Renal pelvis (tissue), 4 donors: ENCODE data around the gene SPAM1. TPM values are rescaled to one million over a fixed set of nuclear protein-coding genes. Genes with fewer than 3 reads are reported as not detected.
"Not testable (repeated sequence)": the region's sequence is repeated elsewhere in the genome, so short reads cannot be mapped to it uniquely, and the experiment has no call there.

ENCODE experiments used
- DNase-seq: peaks from one replicate; pipeline ENCODE4 v3.0.0-alpha.2; 2013
- polyA plus RNA-seq, 3 donors: library from polyadenylated mRNA; unstranded; fragments of 120-200 nt; gene quantifications; one replicate each; pipeline ENCODE4 v1.2.1, GENCODE V29; 2013; ENCODE audit not compliant: insufficient read length in 3 of 3

SPAM1 gene
- polyA plus RNA-seq, 3 donors, result not detected

DNA sequence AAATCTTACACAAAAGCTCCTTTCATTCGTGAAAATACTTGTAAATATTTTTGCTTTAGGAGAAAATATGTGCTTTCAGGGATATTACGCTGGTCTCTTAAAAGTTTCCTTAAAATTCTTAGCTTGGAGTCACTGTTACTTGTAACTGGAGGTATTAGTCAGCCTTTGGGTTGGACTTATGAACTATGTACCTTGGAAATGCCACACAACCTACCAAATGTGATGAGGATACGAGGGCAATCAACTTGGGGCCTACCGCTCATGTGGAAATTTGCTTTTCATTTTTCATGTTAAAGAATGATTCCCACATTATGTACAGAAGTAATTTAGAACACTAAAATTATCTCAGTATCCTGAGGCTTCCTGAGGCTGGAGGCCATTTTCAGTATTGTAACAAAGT is 23.1 kb downstream of the SPAM1 start:
- no peak for DNase-seq

DNA sequence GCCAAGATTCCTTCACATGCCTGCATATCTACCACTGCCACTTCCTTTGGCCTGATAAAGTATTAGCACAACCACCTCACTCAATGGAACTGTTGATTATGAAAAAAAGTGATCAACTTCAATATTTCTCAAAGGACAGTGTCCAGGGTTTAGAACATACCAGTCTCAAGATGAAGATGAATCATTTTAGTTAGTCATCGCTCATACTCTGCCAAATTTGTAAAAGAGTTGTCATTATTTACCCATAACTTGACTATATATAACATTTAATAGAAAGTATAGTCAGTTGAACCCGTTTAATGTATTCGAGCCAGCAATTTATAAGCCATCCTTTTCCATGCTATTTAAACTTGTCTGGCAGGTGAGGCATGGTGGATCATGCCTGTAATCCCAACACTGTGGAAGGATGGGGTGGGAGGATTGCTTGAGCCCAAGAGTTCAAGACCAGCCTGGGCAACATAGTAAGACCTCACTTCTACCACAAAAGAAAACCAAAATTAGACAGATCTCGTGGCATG is 33.2 kb downstream of the SPAM1 start:
- no peak for DNase-seq

DNA sequence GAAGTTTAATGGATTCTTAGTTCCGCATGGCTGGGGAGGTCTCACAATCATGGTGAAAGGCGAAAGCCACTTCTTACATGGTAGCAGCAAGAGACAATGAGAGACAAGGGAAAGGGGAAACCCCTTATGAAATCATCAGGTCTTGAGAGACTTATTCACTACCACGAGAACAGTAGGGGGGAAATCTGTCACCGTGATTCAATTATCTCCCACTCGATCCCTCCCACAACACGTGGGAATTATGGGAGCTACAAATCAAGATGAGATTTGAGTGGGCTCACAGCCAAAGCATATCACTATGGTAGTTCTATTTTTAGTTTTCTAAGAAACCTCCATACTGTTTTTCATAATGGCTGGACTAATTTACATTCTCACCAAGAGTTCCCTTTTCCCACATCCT is 36.7 kb downstream of the SPAM1 start:
- no peak for DNase-seq

DNA sequence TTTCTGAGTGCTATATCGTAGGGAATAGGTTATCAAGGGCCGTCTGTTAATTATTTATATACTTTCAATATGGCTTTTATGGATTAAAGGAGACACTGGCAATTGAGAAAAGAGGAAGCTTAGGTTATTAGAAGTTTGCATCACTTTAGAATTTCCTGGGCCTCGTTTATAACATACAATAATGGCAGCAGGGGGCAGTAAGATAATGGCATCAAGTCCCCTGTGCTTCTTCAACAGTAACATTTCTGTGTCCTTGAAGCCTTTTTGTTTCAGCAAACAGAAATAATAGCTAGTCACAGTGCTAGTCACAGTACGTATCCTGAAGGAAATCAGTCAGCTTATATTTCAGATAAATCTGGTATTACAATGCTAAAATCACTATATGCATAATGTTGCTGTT is 41.9 kb downstream of the SPAM1 start:
- no peak for DNase-seq

DNA sequence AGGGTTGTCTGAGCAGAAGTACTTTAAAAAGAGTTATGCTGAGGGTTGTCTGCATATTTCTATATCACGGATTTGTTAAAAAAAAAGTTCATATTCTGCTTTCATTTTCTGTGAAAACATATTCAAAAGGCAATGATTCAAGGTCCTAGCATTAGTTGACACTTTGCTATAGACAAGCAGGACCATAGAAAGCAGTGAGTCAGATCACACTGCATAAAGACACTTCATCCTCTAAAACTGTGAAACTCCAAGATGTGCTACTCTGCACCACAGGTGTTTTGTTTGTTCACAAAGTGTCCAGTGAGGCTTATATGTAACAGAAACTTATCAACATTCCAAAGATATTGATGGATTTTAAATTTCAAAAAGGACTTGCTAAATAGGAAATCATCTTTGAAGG is 47.0 kb downstream of the SPAM1 start:
- no peak for DNase-seq

DNA sequence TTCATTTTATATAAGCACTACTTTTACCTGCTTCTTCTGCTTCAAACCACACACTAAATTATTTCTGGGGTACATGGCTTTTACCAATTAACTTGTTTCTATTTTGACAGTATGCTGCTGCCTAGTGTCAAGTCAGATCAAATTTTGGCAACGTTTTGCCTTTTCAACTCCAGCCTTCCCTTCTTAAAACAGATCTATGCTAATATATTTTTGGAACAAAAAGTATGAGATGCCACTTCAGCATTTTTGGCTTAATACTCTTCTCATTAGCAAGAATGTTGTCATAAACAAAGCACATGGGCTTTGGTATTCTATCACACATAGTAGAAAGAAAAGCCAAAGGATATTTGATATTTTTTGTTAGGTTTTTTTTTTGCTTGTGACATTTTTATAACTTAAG is 47.8 kb downstream of the SPAM1 start:
- DNase-seq, result no peak

DNA sequence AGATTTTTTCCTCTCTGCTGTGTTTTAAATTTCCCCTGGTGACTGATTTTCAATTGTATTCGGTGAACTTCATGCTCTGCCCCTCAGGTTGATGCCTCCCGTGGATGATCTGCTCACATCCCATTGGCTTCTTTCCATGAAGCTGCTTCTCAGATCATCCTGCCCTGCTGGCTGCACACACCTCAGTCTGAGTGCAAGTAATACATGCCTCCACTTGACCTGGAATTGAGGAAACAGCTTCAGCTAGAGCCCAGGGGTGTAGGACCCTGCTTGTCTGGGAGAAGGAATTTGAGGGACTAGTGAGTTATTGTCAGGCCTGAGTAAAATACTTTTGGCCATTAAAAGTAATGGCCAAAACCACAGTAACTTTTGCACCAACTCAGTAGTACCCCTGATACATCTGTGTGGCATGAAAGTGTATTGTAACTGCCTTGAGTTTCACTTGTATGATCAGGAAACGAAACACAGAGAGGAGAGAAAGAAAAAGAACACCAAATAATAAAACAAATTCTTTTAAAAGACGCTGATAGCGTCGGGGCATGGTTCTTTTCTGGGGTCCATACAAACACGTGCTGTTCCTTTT is 49.4 kb downstream of the SPAM1 start:
- no peak for DNase-seq

DNA sequence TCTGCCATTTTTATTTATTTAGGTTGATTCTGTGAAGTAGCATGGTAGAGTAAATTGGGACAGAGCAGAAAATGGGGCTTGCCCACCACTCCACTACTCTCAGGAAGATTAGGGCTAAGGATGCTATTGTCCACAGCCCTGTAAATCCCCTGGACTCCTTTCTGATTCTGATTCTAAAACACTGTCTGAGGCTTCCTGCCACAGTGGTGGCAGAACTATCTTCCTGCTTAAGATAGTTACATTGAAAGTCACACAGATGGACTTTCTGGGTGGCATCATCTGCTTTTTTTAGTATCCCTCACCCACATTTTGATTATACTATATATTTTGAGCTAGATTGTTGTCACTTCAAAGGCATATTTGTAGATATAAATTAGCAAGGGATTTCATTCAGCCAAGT is 50.0 kb downstream of the SPAM1 start:
- no peak for DNase-seq

DNA sequence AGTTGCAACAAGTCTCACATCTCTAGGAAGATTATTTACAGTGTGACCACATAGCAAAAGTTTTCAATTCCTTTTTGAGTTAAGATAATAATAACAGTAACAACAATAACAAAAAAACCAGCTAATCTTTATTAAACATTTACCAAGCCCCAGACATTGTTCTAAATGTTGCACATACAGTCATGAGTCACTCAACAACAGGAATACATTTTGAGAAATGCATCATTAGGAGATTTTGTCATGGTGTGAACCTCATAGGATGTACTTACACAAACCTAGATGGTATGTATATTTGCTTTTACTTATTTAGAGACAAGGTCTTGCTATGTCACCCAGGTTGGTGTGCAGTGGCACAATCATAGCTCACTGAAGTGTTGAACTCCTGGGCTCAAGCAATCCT is 52.0 kb downstream of the SPAM1 start:
- DNase-seq, result no peak

DNA sequence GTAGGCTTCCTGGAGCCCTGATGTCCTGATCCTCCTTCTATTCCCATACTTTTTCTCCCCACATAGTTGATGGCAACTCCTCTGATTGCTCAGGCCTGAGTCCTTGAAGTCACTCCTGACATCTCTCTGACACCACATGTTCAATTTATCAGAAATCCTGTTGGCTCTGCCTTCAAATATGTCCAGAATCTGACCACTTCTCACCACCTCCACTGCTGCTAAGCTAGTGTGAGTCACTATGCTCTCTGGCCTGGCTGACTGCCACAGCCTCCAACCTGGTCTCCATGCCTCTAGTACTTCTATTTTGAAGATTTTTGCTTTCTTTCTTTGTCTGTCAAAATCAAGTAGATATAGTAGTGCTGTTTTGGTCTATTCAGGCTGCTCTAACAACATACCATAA is 54.8 kb downstream of the SPAM1 start:
- DNase-seq, result no peak

DNA sequence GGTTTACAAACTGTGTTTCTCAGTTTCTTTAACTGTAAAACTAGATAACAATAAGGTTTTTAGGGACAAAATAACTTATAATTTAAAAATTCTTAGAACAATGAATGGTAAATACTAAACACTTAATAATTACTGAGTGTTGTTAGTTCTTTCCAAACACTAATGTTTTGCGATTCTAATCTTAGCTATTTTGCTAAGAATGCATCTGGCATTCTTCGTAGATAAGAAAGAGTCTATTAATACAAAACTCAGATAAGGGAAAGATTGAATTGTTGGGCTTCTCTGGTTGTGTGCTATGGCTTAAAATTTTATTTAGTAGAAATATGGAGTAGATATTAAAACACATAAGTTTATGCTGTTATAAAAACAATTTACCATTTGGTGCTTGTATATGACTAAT is 62.4 kb downstream of the SPAM1 start:
- no peak for DNase-seq

DNA sequence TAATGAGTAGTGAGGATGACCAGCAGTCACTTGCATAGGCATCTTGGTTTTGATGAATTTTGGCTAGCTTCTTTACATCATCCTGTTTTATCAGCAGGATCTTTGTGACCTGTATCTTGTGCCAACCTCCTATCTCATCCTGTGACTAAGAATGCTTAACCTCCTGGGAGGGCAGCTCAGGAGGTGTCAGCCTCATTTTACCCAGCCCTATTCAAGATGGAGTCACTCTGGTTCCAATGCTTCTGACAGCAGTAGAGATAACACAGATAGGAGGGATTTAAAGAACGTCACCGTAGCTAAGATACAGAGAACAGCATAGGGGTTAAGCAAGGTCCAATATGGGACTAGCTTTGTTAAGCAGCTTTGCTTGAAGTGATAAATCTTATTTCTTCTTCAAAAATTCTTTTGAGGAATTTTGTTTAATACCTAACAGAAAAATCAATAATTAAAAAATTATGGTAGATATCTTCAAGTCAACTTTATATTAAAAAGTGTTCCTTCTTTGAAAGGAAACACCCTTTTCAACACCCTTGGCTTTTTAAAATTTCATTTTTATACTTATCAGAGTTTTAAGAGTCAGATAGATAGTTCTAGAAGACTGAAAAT is 68.0 kb downstream of the SPAM1 start:
- DNase-seq, result no peak

DNA sequence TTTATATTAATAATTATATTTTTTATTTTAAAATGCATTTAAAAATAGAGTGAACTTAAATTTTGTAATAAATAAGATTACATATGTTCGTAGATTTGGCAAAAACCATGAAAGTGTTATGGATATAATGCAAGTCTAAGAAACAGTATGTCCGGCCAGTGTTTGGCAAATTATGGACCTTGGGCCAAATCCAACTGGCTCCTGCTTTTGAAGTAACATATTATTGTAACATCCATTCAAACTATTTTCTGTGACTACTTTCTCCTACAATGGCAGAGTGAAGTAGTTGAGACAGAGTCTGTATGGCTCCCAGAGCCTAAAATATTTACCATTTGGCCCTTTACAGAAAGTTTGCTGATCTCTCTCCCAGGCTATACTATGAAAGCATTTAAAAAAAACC is 69.0 kb downstream of the SPAM1 start:
- no peak for DNase-seq

DNA sequence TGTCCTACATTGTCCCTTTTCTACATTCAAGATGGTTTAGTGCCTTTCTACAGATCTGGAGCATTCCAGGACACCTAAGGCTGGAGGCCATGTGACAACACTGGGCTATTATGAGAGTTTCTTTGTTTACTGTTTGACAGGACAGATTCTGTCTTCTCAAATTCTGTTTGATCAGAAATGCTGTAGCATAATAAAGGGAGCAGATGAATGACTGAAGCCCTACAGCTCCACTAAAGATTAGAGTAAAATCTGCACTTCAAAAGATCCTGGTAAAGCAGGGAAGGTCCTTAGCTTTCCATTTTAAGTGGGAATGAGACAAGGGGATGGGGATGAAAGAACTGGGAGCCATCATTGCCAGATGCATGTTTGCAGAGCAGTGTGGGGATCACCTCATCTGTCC is 69.4 kb downstream of the SPAM1 start:
- DNase-seq, result no peak

DNA sequence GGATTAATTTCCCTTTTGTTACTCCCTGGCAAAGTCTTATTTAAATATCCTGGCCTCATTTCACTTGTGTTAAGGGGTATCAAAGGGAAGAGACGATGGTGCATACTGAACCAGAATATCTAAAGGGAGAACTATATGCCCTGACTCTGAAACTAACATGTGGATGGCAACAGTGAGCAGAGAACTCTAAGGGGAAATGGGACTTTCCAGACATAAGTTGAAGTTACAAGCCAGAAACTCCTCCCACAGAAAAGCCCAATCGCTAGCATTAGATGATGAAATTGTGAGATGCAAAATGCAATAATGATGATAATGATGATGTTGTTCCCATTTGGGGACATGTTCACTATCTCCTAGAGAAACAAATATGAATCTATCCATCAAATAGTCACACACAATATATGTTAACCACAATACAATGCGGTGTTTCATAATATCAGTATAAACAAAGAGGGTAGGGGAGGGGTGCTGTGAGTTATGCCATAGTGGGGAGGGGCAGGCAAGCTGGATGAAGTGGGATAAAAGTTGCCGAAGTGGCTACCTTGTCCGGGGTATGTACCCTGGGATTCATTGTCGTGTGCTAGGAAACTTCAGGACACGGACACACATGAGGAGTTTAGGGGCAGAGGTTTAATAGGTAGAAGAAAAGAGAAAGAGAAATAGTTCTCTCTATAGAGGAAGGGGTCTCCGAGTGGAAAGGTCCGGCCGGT is 70.7 kb downstream of the SPAM1 start:
- no peak for DNase-seq

DNA sequence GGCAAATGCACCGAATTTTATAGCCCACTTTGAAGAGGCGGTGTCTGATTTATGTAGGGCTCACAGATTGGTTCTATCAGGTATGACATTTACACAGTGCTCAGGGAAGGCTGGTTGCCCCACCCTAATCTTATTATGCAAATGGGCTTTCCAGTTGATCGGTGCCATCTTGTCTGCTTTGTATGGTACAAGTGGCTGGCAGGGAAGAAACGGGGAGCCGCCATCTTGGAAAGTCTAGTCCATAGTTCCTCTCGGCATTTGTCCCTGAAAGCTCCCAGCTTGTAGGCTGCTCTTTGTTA is 71.2 kb downstream of the SPAM1 start:
- DNase-seq, result no peak

DNA sequence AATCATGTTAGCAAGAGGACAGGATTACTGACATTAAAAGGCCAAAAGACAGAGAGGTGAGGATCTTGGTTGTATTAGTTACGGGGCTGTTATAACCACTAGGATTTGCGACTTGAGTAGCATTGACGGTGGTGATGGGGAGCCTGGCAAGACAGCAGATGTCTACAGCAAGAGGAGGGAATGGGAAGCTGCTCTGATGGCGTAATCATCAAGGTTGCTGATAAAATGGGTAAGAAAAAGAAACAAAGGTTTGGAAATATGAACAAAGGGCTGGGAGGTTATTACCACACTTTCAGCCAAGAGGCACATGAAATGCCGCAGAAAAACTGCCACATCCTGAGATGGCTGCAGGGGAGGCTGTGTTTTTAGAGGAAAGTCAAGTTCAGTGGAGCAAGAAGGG is 73.9 kb downstream of the SPAM1 start:
- DNase-seq, result no peak

DNA sequence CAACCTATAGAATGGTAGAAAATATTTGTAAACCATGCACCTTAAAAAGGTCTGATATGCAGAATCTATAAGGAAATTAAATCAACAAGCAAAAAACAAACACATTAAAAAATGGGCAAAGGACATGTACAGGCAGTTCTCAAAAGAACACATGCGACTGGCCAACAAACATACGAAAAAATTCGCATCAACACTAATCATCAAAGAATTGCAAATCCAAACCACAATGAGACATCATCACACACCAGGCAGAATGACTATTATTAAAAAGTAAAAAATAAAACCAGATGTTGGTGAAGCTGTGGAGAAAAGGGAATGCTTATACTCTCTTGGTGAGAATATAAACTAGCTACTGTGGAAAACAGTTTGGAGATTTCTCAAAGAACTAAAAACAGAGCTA is 74.7 kb downstream of the SPAM1 start:
- no peak for DNase-seq

DNA sequence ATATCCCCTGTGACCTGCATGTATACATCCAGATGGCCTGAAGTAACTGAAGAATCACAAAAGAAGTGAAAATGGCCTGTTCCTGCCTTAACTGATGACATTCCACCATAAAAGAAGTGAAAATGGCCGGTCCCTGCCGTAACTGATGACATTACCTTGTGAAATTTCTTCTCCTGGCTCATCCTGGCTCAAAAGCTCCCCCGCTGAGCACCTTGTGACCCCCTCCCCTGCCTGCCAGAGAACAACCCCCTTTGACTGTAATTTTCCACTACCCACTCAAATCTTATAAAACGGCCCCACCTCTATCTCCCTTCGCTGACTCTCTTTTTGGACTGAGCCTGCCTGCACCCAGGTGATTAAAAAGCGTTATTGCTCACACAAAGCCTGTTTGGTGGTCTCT is 83.3 kb downstream of the SPAM1 start:
- DNase-seq, result not testable (repeated sequence)

DNA sequence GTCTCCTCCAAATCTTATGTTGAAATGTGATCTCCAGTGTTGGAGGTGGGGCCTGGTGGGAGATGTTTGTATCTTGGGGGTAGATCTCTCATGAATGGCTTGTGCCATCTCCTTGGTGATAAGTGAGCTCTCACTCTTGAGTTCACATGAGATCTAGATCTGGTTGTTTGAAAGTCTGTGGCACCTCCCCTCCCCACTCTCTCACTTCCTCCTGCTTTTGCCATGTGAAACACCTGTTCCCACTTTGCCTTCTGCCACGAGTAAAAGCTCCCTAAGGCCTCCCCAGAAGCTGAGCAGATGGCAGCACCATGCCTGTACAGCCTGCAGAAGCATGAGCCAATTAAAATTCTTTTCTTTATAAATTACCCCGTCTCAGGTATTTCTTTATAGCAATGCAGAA is 84.3 kb downstream of the SPAM1 start:
- no peak for DNase-seq
